Activated CD4-positive, alpha-beta memory T cell treated with anti-CD3 and anti-CD28 coated beads for 36 hours (primary cell): ENCODE results near the gene LDHAL6B. TPM values are rescaled to one million over a fixed set of nuclear protein-coding genes. Genes with fewer than 3 reads are reported as not detected.

Source experiments
- CTCF ChIA-PET: fragments of 350-600 bp; sonication (Branson Sonifier 250); formaldehyde crosslinking; loops from one replicate; lab custom pipeline; 2021; ENCODE audit warnings: antibody characterized with exemption, inconsistent platforms; lab: Charles Lee
- POLR2A ChIA-PET: fragments of 350-600 bp; sonication (Branson Sonifier 250); formaldehyde crosslinking; loops from one replicate; lab custom pipeline; 2021; ENCODE audit warnings: antibody characterized with exemption; lab: Charles Lee
- DNase-seq: peaks from one replicate; pipeline ENCODE4 v3.0.0-alpha.2; 2020
- H3K27ac Mint-ChIP-seq: one replicate; pipeline ENCODE4 v1.8.0; 2021; ENCODE audit warnings: mixed read lengths
- H3K27me3 Mint-ChIP-seq: one replicate; pipeline ENCODE4 v1.8.0; 2021; ENCODE audit warnings: mixed read lengths
- H3K36me3 Mint-ChIP-seq: one replicate; pipeline ENCODE4 v1.8.0; 2021; ENCODE audit warnings: mixed read lengths
- H3K4me1 Mint-ChIP-seq: one replicate; pipeline ENCODE4 v1.8.0; 2021; ENCODE audit warnings: low read depth, mixed read lengths
- H3K4me3 Mint-ChIP-seq: one replicate; pipeline ENCODE4 v1.8.0; 2021; ENCODE audit warnings: mild to moderate bottlenecking, mixed read lengths
- H3K9me3 Mint-ChIP-seq: one replicate; pipeline ENCODE4 v1.8.0; 2021; ENCODE audit warnings: mixed read lengths
- intact Hi-C: fragments of 100-400 bp; cut with micrococcal nuclease; formaldehyde crosslinking; loops from one replicate; pipeline ENCODE4 v1.15.1; 2023
- total RNA-seq, 2 experiments: library from RNA; stranded (reverse); gene quantifications; one replicate each; pipeline ENCODE4 v1.2.3, GENCODE V29; 2021

The LDHAL6B gene
- total RNA-seq, 2 experiments from 2014 or later, result not detected

- CTCF ChIA-PET, result interaction anchor here (0.6 to 1.4 kb wide), 2 partner anchors 352 to 631 kb away, joined by 3 to 5 read pairs; no protein-coding TSS in a partner anchor
- POLR2A ChIA-PET, result no interaction called here
- no peak overlapping the region for H3K27ac Mint-ChIP-seq
Observed at GRCh38 chr15:59180945-59181600, 25.6 kb upstream of the LDHAL6B start.

GRCh38 chr15:59185725-59186124 is 20.9 kb upstream of the LDHAL6B start:
- intact Hi-C loops, result no loop called here
- Mint-ChIP-seq H3K4me1 (no peaks in the 10 kb centered on the region), H3K4me3 (no peak overlapping the region), H3K27ac (no peak overlapping the region), H3K36me3 (no peaks in the 10 kb centered on the region), H3K27me3 (peaks cover 7% of the 10 kb centered on the region), H3K9me3 (peaks cover 10% of the 10 kb centered on the region)
- POLR2A ChIA-PET, result no interaction called here
- CTCF ChIA-PET, result interaction anchor here (1.2 kb wide), 1 partner anchor 11 kb away, joined by 3 read pairs; no protein-coding TSS in a partner anchor
- no peak for DNase-seq

More at GRCh38 chr15:59180945-59181600, 25.6 kb upstream of the LDHAL6B start:
- DNase-seq, result no peak
- Mint-ChIP-seq H3K36me3 (no peaks in the 10 kb centered on the region), H3K9me3 (peaks cover 10% of the 10 kb centered on the region), H3K4me3 (no peak overlapping the region), H3K27me3 (peaks cover 9% of the 10 kb centered on the region), H3K4me1 (peaks cover 10% of the 10 kb centered on the region)
- intact Hi-C loops, result no loop called here

GRCh38 chr15:59186501-59186900 is 20.1 kb upstream of the LDHAL6B start:
- Mint-ChIP-seq H3K27ac (no peak overlapping the region), H3K4me3 (no peak overlapping the region), H3K27me3 (peaks cover 7% of the 10 kb centered on the region), H3K9me3 (peaks cover 8% of the 10 kb centered on the region), H3K36me3 (no peaks in the 10 kb centered on the region), H3K4me1 (no peaks in the 10 kb centered on the region)
- intact Hi-C loops, result no loop called here
- ChIA-PET CTCF (interaction anchor here (1.2 kb wide), 1 partner anchor 12 kb away, joined by 3 read pairs; no protein-coding TSS in a partner anchor), POLR2A (no interaction called here)
- no peak for DNase-seq

GRCh38 chr15:59189241-59189640 is 17.4 kb upstream of the LDHAL6B start:
- intact Hi-C loops, result no loop called here
- CTCF ChIA-PET, result no interaction called here

GRCh38 chr15:59190291-59190690 is 16.4 kb upstream of the LDHAL6B start:
- no peak overlapping the region for H3K4me3 Mint-ChIP-seq
- H3K27ac Mint-ChIP-seq, result no peak overlapping the region
- H3K27me3 Mint-ChIP-seq, result peaks cover 7% of the 10 kb centered on the region
- ChIA-PET POLR2A (no interaction called here), CTCF (no interaction called here)
- no peaks in the 10 kb centered on the region for H3K9me3 Mint-ChIP-seq
- no peaks in the 10 kb centered on the region for H3K36me3 Mint-ChIP-seq
- H3K4me1 Mint-ChIP-seq, result no peaks in the 10 kb centered on the region
- intact Hi-C loops, result no loop called here
- no peak for DNase-seq

More at GRCh38 chr15:59189241-59189640, 17.4 kb upstream of the LDHAL6B start:
- Mint-ChIP-seq H3K27me3 (peaks cover 7% of the 10 kb centered on the region), H3K9me3 (no peaks in the 10 kb centered on the region), H3K36me3 (no peaks in the 10 kb centered on the region), H3K27ac (no peak overlapping the region), H3K4me3 (no peak overlapping the region), H3K4me1 (no peaks in the 10 kb centered on the region)
- POLR2A ChIA-PET, result no interaction called here
- DNase-seq, result no peak

- Mint-ChIP-seq H3K9me3 (no peaks in the 10 kb centered on the region), H3K36me3 (no peaks in the 10 kb centered on the region), H3K27ac (no peak overlapping the region), H3K27me3 (peaks cover 7% of the 10 kb centered on the region), H3K4me1 (no peaks in the 10 kb centered on the region), H3K4me3 (no peak overlapping the region)
- intact Hi-C loops, result no loop called here
- no peak for DNase-seq
- ChIA-PET CTCF (no interaction called here), POLR2A (no interaction called here)
Observed at GRCh38 chr15:59191855-59192237, 14.8 kb upstream of the LDHAL6B start.

- intact Hi-C loops, result no loop called here
- H3K4me1 Mint-ChIP-seq, result no peaks in the 10 kb centered on the region
- H3K27ac Mint-ChIP-seq, result no peak overlapping the region
- POLR2A ChIA-PET, result no interaction called here
- no peaks in the 10 kb centered on the region for H3K9me3 Mint-ChIP-seq
- H3K4me3 Mint-ChIP-seq, result no peak overlapping the region
- CTCF ChIA-PET, result no interaction called here
- no peak for DNase-seq
- peaks cover 4% of the 10 kb centered on the region for H3K27me3 Mint-ChIP-seq
- H3K36me3 Mint-ChIP-seq, result no peaks in the 10 kb centered on the region
Observed at GRCh38 chr15:59194639-59195325, 11.9 kb upstream of the LDHAL6B start.

GRCh38 chr15:59196416-59196815 is 10.2 kb upstream of the LDHAL6B start:
- H3K4me1 Mint-ChIP-seq, result no peaks in the 10 kb centered on the region
- no peaks in the 10 kb centered on the region for H3K9me3 Mint-ChIP-seq
- intact Hi-C loops, result no loop called here
- POLR2A ChIA-PET, result no interaction called here
- no peak for DNase-seq
- CTCF ChIA-PET, result no interaction called here
- no peak overlapping the region for H3K4me3 Mint-ChIP-seq
- H3K27me3 Mint-ChIP-seq, result no peaks in the 10 kb centered on the region
- H3K36me3 Mint-ChIP-seq, result no peaks in the 10 kb centered on the region
- no peak overlapping the region for H3K27ac Mint-ChIP-seq

GRCh38 chr15:59197454-59197853 is 9.2 kb upstream of the LDHAL6B start:
- no peaks in the 10 kb centered on the region for H3K9me3 Mint-ChIP-seq
- no peaks in the 10 kb centered on the region for H3K27me3 Mint-ChIP-seq
- no peaks in the 10 kb centered on the region for H3K36me3 Mint-ChIP-seq
- no peak overlapping the region for H3K4me3 Mint-ChIP-seq
- ChIA-PET CTCF (interaction anchor here (0.6 kb wide), 1 partner anchor 38 kb away, joined by 3 read pairs; no protein-coding TSS in a partner anchor), POLR2A (no interaction called here)
- DNase-seq, result no peak
- intact Hi-C loops, result no loop called here
- H3K4me1 Mint-ChIP-seq, result no peaks in the 10 kb centered on the region
- no peak overlapping the region for H3K27ac Mint-ChIP-seq

GRCh38 chr15:59199626-59200465 is 6.8 kb upstream of the LDHAL6B start:
- DNase-seq, result no peak
- ChIA-PET POLR2A (no interaction called here), CTCF (no interaction called here)
- no peak overlapping the region for H3K4me3 Mint-ChIP-seq
- H3K27me3 Mint-ChIP-seq, result no peaks in the 10 kb centered on the region
- intact Hi-C loops, result no loop called here
- H3K36me3 Mint-ChIP-seq, result no peaks in the 10 kb centered on the region
- H3K4me1 Mint-ChIP-seq, result no peaks in the 10 kb centered on the region
- no peaks in the 10 kb centered on the region for H3K9me3 Mint-ChIP-seq
- H3K27ac Mint-ChIP-seq, result no peak overlapping the region

- Mint-ChIP-seq H3K27ac (no peak overlapping the region), H3K36me3 (no peaks in the 10 kb centered on the region), H3K27me3 (no peaks in the 10 kb centered on the region), H3K4me1 (no peaks in the 10 kb centered on the region), H3K9me3 (no peaks in the 10 kb centered on the region), H3K4me3 (no peak overlapping the region)
- CTCF ChIA-PET, result no interaction called here
- intact Hi-C loops, result no loop called here
- POLR2A ChIA-PET, result no interaction called here
- DNase-seq, result no peak
Observed at GRCh38 chr15:59200560-59200959, 6.1 kb upstream of the LDHAL6B start.

GRCh38 chr15:59203008-59203407 is 3.6 kb upstream of the LDHAL6B start:
- intact Hi-C loops, result no loop called here
- CTCF ChIA-PET, result interaction anchor here (0.8 kb wide), 1 partner anchor 246 kb away, joined by 3 read pairs; no protein-coding TSS in a partner anchor
- Mint-ChIP-seq H3K9me3 (no peaks in the 10 kb centered on the region), H3K36me3 (no peaks in the 10 kb centered on the region), H3K4me3 (no peak overlapping the region), H3K27ac (no peak overlapping the region), H3K4me1 (no peaks in the 10 kb centered on the region), H3K27me3 (no peaks in the 10 kb centered on the region)
- no peak for DNase-seq
- POLR2A ChIA-PET, result interaction anchor here (0.7 kb wide), 1 partner anchor 96 kb away, joined by 4 read pairs; no protein-coding TSS in a partner anchor
